ENCODE results near the gene RIGI.

The RIGI gene

GRCh38 chr9:32497921-32498320 is 28.1 kb downstream of the RIGI start:
- Histone ChIP-seq H3K4me2 (ENCODE audit: insufficient read depth, low read length) (no peak overlapping the region), H3K36me3 (ENCODE audit: insufficient read depth, low read length) (peaks cover 15% of the 10 kb centered on the region; the same call in 1 of the 2 replicates), H3K27ac (ENCODE audit: low read length) (no peak overlapping the region), H4K20me1 (ENCODE audit: insufficient read depth, low read length) (no peaks in the 10 kb centered on the region), H3K79me2 (ENCODE audit: insufficient read depth, low read length) (no peaks in the 10 kb centered on the region), H3K4me1 (ENCODE audit: insufficient read depth, low read length) (no peaks in the 10 kb centered on the region), H3K9me3 (ENCODE audit: insufficient read depth, low read length, severe bottlenecking) (no peaks in the 10 kb centered on the region), H3K9ac (ENCODE audit: low read depth, low read length) (no peak overlapping the region), H3K4me3 (ENCODE audit: low read depth in 1 of 2, low read length in 2 of 2) (no peak overlapping the region), H2AFZ (ENCODE audit: low read depth, low read length) (no peak overlapping the region), H3K27me3 (ENCODE audit: insufficient read depth, low read length, poor library complexity) (no peaks in the 10 kb centered on the region)
- DNase-seq (no peak), ATAC-seq (ENCODE audit: insufficient read depth, low read depth) (no peak)
- no peak for TF ChIP-seq CTCF (IDR thresholded peaks at IDR 0.05; ENCODE audit: borderline replicate concordance, extremely low read depth, low read length, poor library complexity, severe bottlenecking)
- no peak for TF ChIP-seq EZH2 (IDR thresholded peaks at IDR 0.05; ENCODE audit: borderline replicate concordance, low read depth, low read length, severe bottlenecking)

GRCh38 chr9:32490601-32491000 is 35.4 kb downstream of the RIGI start:
- no peak for TF ChIP-seq CTCF (IDR thresholded peaks at IDR 0.05; ENCODE audit: borderline replicate concordance, extremely low read depth, low read length, poor library complexity, severe bottlenecking)
- no peak for TF ChIP-seq EZH2 (IDR thresholded peaks at IDR 0.05; ENCODE audit: borderline replicate concordance, low read depth, low read length, severe bottlenecking)
- no peak overlapping the region for H3K4me3 ChIP-seq (ENCODE audit: low read depth in 1 of 2, low read length in 2 of 2)
- no peak for ATAC-seq (ENCODE audit: insufficient read depth, low read depth)
- H4K20me1 ChIP-seq (ENCODE audit: insufficient read depth, low read length), result no peaks in the 10 kb centered on the region
- no peak overlapping the region for H3K4me2 ChIP-seq (ENCODE audit: insufficient read depth, low read length)
- no peak overlapping the region for H3K27ac ChIP-seq (ENCODE audit: low read length)
- no peaks in the 10 kb centered on the region for H3K9me3 ChIP-seq (ENCODE audit: insufficient read depth, low read length, severe bottlenecking)
- no peaks in the 10 kb centered on the region for H3K4me1 ChIP-seq (ENCODE audit: insufficient read depth, low read length)
- H3K27me3 ChIP-seq (ENCODE audit: insufficient read depth, low read length, poor library complexity), result no peaks in the 10 kb centered on the region
- no peaks in the 10 kb centered on the region for H3K79me2 ChIP-seq (ENCODE audit: insufficient read depth, low read length)
- no peak overlapping the region for H2AFZ ChIP-seq (ENCODE audit: low read depth, low read length)
- DNase-seq, result no peak
- no peak overlapping the region for H3K9ac ChIP-seq (ENCODE audit: low read depth, low read length)
- peaks cover 27% of the 10 kb centered on the region for H3K36me3 ChIP-seq (ENCODE audit: insufficient read depth, low read length)

GRCh38 chr9:32487981-32488380 is 38.0 kb downstream of the RIGI start:
- Histone ChIP-seq H3K4me2 (ENCODE audit: insufficient read depth, low read length) (no peak overlapping the region), H3K36me3 (ENCODE audit: insufficient read depth, low read length) (peaks cover 44% of the 10 kb centered on the region), H4K20me1 (ENCODE audit: insufficient read depth, low read length) (no peaks in the 10 kb centered on the region), H3K9ac (ENCODE audit: low read depth, low read length) (no peak overlapping the region), H3K27ac (ENCODE audit: low read length) (no peak overlapping the region), H3K4me1 (ENCODE audit: insufficient read depth, low read length) (no peaks in the 10 kb centered on the region), H3K9me3 (ENCODE audit: insufficient read depth, low read length, severe bottlenecking) (no peaks in the 10 kb centered on the region), H3K27me3 (ENCODE audit: insufficient read depth, low read length, poor library complexity) (no peaks in the 10 kb centered on the region), H2AFZ (ENCODE audit: low read depth, low read length) (no peak overlapping the region), H3K79me2 (ENCODE audit: insufficient read depth, low read length) (no peaks in the 10 kb centered on the region), H3K4me3 (ENCODE audit: low read depth in 1 of 2, low read length in 2 of 2) (no peak overlapping the region)
- DNase-seq (no peak), ATAC-seq (ENCODE audit: insufficient read depth, low read depth) (no peak)
- TF ChIP-seq EZH2 (IDR thresholded peaks at IDR 0.05; ENCODE audit: borderline replicate concordance, low read depth, low read length, severe bottlenecking) (no peak), CTCF (IDR thresholded peaks at IDR 0.05; ENCODE audit: borderline replicate concordance, extremely low read depth, low read length, poor library complexity, severe bottlenecking) (no peak)

All from DND-41 (cell line).